Hepatocyte (in vitro differentiated cells): ENCODE data around the gene DDIT3. TPM values are rescaled to one million over a fixed set of nuclear protein-coding genes. Genes with fewer than 3 reads are reported as not detected.
"Not testable (repeated sequence)": the region's sequence is repeated elsewhere in the genome, so short reads cannot be mapped to it uniquely, and the experiment has no call there.

Experiments used
- DNase-seq: peaks from one replicate; pipeline ENCODE4 v3.0.0-alpha.2; 2016; ENCODE audit warnings: low spot score
- H2AFZ ChIP-seq: fragments of 200-600 bp; sonication (generic); 2 replicates; pipeline ENCODE4 v1.6.0; 2016; ENCODE audit warnings: antibody characterized with exemption, mild to moderate bottlenecking
- H3K27ac ChIP-seq: fragments of 200-600 bp; sonication (generic); 2 replicates; pipeline ENCODE4 v1.5.1; 2016; ENCODE audit warnings: mild to moderate bottlenecking
- H3K27me3 ChIP-seq: fragments of 200-600 bp; sonication (generic); 2 replicates; pipeline ENCODE4 v1.6.1; 2016
- H3K36me3 ChIP-seq: fragments of 200-600 bp; sonication (generic); replicated peaks from 2 replicates; pipeline ENCODE4 v1.5.1; 2016; ENCODE audit warnings: low read depth; ENCODE audit not compliant: insufficient read depth
- H3K4me1 ChIP-seq: fragments of 200-600 bp; sonication (generic); 2 replicates; pipeline ENCODE4 v1.5.1; 2016; ENCODE audit warnings: mild to moderate bottlenecking, moderate library complexity; ENCODE audit not compliant: insufficient read depth
- H3K4me2 ChIP-seq: fragments of 200-600 bp; sonication (generic); 2 replicates; pipeline ENCODE4 v1.6.0; 2016
- H3K4me3 ChIP-seq: fragments of 200-600 bp; sonication (generic); 2 replicates; pipeline ENCODE4 v1.5.1; 2016; ENCODE audit warnings: mild to moderate bottlenecking
- H3K79me2 ChIP-seq: fragments of 200-600 bp; sonication (generic); 2 replicates; pipeline ENCODE4 v1.6.0; 2017; ENCODE audit warnings: mild to moderate bottlenecking
- H3K9me2 ChIP-seq: fragments of 200-600 bp; sonication (generic); replicated peaks from 2 replicates; pipeline ENCODE4 v1.6.0; 2017; ENCODE audit warnings: mild to moderate bottlenecking; ENCODE audit not compliant: insufficient read depth
- H3K9me3 ChIP-seq: fragments of 200-600 bp; sonication (generic); 2 replicates; pipeline ENCODE4 v1.5.1; 2016; ENCODE audit warnings: low read depth, mild to moderate bottlenecking
- H4K20me1 ChIP-seq: fragments of 200-600 bp; sonication (generic); 2 replicates; pipeline ENCODE4 v1.6.0; 2016; ENCODE audit warnings: mild to moderate bottlenecking; ENCODE audit not compliant: insufficient read depth, poor library complexity, severe bottlenecking
- EZH2 ChIP-seq: fragments of 200-600 bp; sonication (generic); IDR thresholded peaks from 2 replicates; pipeline ENCODE4 v1.6.1; 2016; ENCODE audit warnings: antibody characterized with exemption, mild to moderate bottlenecking, borderline replicate concordance
- EZH2phosphoT487 ChIP-seq: fragments of 200-600 bp; sonication (generic); IDR thresholded peaks from one replicate; pipeline ENCODE4 v1.6.1; 2018; ENCODE audit warnings: antibody characterized with exemption, mild to moderate bottlenecking, low read depth, moderate library complexity; ENCODE audit not compliant: unreplicated experiment, severe bottlenecking
- WGBS: methylation state at CpG from one replicate; pipeline ENCODE4 v1.1.6; 2016; ENCODE audit warnings: low lambda C conversion rate; ENCODE audit errors: missing lambda C conversion rate; 5-methylcytosine and 5-hydroxymethylcytosine counted together
- polyA plus RNA-seq: library from polyadenylated mRNA; unstranded; fragments of >200 nt; fragmentation: Nextera tagmentation; extraction: Ambion mirVana; gene quantifications from 2 replicates; pipeline ENCODE4 v1.2.1, GENCODE V29; 2016
- total RNA-seq: library from RNA; depleted of rRNA; stranded (reverse); fragments of >200 nt; gene quantifications from 2 replicates; pipeline ENCODE4 v1.2.3, GENCODE V29; 2014
- TF ChIP-seq, protein P1 (sequence below): fragments of 200-600 bp; sonication (generic); IDR thresholded peaks from 2 replicates; pipeline ENCODE4 v1.5.1; 2016; ENCODE audit warnings: antibody characterized with exemption, mild to moderate bottlenecking; ENCODE audit not compliant: poor library complexity

The DDIT3 gene
- total and polyA plus RNA-seq, 2 experiments from 2014 or later = 92.7 to 133 TPM

DNA sequence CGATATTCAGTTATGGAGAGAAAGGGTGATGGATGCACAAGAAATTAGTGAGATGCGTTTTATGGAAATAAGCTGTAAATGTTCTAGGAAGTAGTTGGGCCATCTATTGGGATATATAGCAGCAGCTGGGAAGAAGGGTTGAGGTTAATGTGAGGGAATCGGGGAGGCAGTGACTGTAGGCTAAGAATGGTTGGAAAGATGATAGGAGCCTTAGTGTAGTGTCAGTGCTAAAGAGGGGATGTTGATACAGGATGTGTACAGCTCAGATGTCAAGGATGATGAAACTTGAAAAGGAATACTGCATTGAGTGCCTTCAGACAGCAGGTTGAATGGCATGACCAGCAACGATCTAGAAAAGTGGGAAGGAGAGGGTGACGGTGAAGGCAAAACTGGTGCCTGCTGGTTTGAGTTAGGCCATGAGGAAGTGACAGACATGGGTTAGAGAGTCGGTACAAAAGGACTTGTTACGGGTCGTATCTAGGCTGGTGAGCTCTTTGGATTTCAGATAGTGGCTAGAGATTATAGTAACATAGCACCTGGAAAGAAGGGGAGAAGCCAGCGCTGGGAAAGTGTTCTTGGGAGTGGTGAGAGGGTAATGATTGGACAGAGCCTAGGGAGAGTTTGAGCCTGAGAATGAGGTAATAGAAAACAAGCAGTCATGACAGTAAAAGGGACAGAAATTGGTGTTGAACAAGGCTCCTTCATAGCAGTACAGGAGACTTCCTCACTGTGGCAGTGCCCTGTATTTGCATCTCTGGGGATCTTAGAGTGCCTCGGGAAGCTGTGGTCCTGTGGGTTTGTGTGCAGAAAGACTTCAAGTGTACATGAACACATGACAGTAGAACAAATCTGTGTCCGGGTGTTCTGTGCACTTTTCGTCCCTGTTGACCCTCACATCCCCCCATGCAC lies 22.8 kb downstream of the DDIT3 start:
- no peaks in the 10 kb centered on the region for H3K79me2 ChIP-seq
- no peaks in the 10 kb centered on the region for H4K20me1 ChIP-seq
- no peak overlapping the region for H2AFZ ChIP-seq
- H3K27me3 ChIP-seq = no peaks in the 10 kb centered on the region
- H3K9me2 ChIP-seq = no peaks in the 10 kb centered on the region
- H3K27ac ChIP-seq = no peak overlapping the region
- H3K4me3 ChIP-seq = no peak overlapping the region
- H3K36me3 ChIP-seq = no peaks in the 10 kb centered on the region
- DNase-seq = no peak
- H3K4me1 ChIP-seq = no peaks in the 10 kb centered on the region
- no peaks in the 10 kb centered on the region for H3K9me3 ChIP-seq
- TF ChIP-seq, protein P1, sequence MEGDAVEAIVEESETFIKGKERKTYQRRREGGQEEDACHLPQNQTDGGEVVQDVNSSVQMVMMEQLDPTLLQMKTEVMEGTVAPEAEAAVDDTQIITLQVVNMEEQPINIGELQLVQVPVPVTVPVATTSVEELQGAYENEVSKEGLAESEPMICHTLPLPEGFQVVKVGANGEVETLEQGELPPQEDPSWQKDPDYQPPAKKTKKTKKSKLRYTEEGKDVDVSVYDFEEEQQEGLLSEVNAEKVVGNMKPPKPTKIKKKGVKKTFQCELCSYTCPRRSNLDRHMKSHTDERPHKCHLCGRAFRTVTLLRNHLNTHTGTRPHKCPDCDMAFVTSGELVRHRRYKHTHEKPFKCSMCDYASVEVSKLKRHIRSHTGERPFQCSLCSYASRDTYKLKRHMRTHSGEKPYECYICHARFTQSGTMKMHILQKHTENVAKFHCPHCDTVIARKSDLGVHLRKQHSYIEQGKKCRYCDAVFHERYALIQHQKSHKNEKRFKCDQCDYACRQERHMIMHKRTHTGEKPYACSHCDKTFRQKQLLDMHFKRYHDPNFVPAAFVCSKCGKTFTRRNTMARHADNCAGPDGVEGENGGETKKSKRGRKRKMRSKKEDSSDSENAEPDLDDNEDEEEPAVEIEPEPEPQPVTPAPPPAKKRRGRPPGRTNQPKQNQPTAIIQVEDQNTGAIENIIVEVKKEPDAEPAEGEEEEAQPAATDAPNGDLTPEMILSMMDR = no peak
- TF ChIP-seq EZH2 (no peak), EZH2phosphoT487 (no peak)
- H3K4me2 ChIP-seq = no peak overlapping the region
- WGBS = 95% methylated on average over 12 of the region's 12 CpGs

- Histone ChIP-seq H3K36me3 (no peaks in the 10 kb centered on the region), H3K79me2 (no peaks in the 10 kb centered on the region), H3K4me2 (no peak overlapping the region), H3K4me1 (no peaks in the 10 kb centered on the region), H4K20me1 (no peaks in the 10 kb centered on the region), H3K9me3 (no peaks in the 10 kb centered on the region), H3K4me3 (no peak overlapping the region), H3K27ac (no peak overlapping the region), H2AFZ (no peak overlapping the region), H3K27me3 (no peaks in the 10 kb centered on the region), H3K9me2 (no peaks in the 10 kb centered on the region)
- TF ChIP-seq, protein P1 = no peak
- TF ChIP-seq EZH2 = no peak
- DNase-seq = no peak
These were observed 23.5 kb downstream of the DDIT3 start for GRCh38 chr12:57496822-57497221.

- H3K9me2 ChIP-seq, H3K4me1 ChIP-seq, H3K27me3 ChIP-seq, H2AFZ ChIP-seq, H3K79me2 ChIP-seq, DNase-seq, H4K20me1 ChIP-seq, H3K27ac ChIP-seq, H3K9me3 ChIP-seq, H3K36me3 ChIP-seq, H3K4me2 ChIP-seq, H3K4me3 ChIP-seq: not testable (repeated sequence)
- 96% methylated on average over 10 of the region's 48 CpGs for WGBS
These were observed 25.1 kb downstream of the DDIT3 start for GRCh38 chr12:57495051-57495701.
